GM21619 (cell line): Measurements from ENCODE around the gene CPNE5.

Experiments
- ATAC-seq: cut with Tn5 transposase; IDR thresholded peaks from one replicate; pipeline ENCODE4 v1.9.1; 2021; ENCODE audit not compliant: unreplicated experiment

The CPNE5 gene

DNA sequence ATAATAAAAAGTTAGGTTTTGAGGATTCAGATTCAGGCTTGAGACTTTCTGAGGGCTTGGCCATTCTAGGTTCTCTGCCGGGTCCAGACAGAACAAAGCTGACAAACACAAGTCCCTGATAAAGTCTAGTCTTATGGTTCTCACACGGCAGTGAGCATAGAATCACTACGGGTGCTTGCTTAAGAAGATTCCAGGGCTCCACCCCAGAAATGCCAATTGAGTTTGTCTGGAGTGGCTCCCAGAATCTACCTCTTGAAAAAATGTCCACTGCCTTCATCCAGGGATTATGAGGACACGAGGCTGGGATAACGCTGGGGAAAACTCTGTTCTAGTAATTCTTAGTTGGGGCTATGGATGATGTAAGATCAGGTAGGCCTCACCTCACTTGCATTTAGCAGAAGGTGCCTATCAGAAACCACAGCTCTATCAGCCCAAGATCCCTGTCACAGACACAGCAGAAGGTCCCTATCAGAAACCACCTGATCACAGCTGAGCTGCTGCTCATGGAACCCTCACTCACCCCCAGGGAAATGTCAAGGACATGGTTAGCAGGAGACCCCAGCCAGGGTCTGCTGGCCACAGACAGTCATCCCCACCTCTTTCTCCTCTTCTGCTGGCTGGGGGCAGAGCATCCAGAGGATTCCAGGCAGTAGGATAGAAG, 89.3 kb downstream of the CPNE5 start:
- ATAC-seq: no peak

DNA sequence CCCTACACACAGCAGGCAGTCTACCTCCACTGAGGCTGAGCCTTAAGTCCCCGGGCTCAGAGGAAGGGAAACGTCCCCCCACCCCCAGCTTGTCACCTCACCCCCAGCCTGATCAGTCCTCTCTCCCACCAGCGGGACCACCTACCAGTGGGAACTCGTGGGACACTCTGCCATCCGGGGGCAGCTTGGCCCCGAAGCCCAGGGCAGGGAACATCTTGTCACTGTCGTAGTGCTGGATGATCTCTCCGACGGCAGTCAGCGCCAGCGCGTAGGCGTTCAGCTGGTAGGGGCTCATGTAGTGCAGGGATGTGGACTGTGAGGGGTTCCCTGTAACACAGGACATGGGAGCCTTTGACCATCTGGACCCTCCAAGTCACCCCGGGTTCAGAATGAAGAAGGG, 93.0 kb downstream of the CPNE5 start:
- ATAC-seq: no peak

DNA sequence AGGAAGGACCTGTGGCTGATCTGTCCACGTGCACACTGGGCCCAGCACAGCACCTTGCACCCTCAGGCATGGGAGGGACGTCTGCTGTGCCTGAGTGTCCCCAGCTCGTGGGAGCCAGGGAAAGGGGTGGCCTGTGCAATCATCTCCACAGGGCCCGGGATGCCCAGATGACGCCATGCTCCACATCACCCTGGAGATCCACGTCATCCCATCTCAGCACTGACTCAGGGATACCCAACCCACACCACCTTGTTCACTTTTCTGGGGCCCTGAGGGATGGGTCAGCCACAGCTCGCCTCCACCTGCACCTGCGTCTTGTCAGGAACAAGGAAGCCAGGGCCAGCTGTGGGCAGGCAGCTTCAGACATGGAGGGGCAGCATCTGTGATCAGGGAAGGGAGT, 93.4 kb downstream of the CPNE5 start:
- ATAC-seq: no peak

DNA sequence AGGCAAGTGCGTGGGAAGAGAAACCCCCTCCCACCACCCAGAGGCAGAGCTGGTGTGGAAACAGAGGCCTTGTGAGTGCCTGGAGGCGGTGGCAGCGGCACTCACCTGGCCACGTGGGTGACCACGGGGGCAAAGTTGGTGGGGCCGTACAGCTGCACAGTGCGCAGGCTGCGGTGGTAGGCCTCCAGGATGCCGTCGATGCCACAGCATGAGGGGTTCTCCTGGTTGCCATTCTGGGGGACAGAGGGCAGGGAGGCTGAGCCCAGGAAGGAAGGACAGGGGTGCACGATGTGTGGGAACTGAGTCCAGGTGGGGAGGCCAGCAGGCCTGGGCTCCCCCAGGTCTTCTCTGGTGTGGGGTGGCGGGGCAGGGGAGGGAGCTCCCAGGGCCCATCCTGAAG, 94.0 kb downstream of the CPNE5 start:
- no peak for ATAC-seq

DNA sequence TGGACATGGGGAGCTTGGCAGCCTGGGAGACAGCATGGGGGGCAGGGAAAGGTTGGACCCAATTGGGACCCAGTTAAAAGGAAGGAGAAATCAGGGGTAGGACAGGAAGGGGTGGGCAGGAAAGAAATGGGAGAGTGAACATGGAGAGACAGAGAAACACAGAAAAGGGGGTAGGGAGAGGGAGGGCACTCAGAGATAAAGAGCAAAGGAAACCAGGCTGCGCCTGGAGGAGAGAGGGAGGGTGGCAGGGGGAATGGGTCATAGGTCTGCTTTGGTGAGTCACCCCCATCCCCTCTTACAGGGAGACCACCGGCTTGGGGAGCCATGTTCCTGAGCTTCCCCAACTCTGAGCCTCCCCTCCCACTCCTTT, 95.0 kb downstream of the CPNE5 start:
- no peak for ATAC-seq

DNA sequence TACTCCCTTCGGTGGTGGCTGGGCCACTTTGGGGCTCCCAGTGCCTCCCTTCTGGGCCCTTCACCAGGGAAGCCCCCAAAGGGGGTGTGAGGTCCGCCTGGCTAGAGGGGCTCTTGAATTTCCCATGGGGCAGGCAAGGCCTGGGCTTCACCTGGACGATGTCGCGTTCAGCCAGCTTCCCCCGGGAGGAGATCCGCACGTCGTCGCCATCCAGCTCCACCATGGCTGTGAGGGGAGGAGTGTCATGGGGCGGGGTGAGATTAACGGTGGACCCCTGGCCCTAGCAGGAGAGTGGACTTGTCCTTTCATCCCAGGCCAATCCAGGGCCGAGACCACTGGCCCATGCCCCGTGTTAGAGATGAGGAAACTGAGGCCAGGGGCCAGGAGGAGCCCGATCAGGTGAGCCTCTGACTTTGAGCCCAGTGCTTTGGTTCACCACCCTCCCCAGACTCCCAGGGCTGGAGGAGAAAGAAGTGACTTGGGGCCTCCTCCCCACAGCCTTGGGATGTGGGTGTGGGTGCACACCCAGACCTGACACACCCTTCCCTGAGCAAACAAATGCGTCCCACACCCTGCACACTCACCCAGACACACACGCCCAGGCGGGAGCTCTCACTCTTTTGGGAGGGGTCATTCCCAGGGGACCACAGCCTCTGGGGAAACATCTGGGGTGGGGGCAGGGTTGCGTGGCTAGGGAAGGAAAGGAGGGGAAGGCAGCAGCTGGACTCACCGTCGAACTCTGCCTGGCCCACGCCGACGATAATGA, 95.5 kb downstream of the CPNE5 start:
- no peak for ATAC-seq

DNA sequence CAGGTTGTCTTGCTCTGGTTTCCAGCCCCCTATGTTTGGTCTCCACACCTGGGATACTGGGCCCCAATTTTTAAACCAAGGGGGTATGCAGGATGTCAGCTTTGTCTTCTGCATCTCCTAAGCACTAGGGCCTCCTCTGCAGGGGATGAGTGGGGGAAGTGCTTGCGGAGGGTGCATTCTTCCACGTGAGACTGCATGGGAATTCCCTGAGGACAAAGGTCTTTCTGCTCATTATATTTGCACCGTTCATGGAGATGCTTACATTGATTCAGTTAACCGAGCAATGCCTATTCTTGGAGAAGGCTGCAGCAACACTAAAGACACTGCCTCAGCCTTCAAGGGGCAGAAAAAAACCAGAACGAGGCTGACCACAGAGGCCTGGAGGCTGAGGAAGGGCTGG, 96.2 kb downstream of the CPNE5 start:
- no peak for ATAC-seq

DNA sequence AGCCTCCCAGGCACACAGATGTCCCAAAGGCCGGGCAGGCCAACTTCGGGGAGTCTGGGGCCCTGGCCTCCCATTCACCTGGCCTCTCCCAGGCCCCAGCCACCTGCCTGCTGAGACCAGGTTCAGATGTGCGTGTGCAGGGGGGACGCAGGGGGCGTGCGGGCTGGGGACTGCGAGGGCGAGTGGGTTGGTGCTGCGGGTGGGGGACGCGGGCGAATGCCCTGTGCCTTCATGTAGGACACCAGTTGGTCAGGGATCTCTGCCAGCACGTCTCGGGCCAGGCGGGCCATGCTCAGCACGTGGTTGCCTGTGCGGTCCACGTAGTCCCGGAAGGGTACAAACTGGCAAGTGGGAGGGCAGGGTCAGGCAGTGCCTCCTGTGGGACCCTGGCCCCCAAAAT, 97.1 kb downstream of the CPNE5 start:
- ATAC-seq: no peak

DNA sequence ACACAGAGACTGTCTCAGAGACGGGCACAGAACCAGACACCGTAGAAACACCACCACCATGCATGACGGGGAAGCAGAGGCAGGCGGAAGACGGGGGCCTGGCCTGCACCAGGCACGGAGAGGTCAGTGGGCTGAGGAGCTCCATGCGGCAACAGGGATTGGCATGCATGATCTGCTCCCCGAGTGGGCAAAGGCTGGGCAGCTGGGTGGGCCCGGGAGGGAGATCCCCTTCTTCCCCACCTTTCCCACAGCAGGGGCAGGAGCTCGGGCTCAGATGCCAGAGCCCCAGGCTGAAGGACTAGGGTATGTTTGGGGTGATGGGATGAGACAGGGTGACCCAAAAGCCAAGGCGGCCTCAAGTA, 98.4 kb downstream of the CPNE5 start:
- ATAC-seq: no peak

DNA sequence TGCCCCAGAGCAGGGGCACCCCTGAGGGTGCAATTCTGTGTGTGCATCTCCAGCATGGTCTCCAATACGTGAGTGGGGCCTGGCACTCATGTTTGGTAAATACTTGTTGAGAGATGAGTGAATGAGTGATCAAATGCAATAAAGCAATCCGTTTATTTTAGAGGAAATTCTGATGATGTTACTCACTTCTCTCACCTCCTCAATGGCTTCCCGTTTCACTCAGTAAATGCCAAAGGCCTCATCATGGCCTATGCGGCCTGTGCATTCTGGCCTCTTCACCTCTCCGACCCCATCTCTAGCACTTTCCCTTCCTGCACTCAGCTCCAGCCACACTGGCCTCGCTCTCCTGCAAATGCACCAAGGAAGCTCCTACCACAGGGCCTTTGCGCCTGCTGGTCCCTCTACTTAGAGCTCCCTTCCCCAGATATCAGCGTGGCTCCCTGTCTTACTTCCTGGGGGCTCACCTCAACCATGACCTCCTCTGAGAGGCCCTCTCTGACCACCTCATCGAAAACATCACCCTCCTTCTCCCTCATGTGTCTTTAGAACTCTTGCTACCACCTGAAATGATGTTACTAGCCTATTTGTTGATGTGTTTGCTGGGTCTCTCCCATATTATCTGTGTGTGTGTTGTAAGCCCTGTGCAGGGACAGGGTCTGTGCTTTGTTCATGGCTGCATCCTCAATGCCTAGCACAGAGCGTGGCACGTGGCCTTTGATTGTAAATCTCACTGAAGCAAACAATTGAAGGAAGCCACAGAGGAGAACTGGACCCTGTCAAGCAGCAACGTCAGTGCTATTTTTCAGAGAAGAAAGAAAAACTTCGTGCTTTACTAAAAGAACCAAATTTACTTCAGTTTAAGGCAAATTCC, 99.1 kb downstream of the CPNE5 start:
- ATAC-seq: no peak

DNA sequence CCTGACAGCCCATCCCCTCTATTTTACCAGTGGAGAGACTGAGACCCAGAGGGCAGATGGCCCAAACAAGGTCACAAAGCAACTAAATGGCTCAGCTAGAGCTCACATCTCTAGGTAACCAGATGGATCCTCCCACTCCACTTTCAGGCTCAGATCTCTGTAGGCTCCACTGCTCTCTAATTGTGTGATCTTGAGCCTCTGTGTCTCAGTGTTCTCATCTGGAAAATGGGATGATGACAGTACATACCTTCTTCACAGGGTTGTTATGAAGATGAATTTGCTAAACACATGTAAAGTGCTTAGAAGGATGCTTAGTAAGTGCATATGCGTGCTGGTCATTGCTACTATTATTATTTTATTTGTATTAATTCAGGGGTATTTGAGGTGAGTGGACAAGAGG, 101.1 kb downstream of the CPNE5 start:
- no peak for ATAC-seq

DNA sequence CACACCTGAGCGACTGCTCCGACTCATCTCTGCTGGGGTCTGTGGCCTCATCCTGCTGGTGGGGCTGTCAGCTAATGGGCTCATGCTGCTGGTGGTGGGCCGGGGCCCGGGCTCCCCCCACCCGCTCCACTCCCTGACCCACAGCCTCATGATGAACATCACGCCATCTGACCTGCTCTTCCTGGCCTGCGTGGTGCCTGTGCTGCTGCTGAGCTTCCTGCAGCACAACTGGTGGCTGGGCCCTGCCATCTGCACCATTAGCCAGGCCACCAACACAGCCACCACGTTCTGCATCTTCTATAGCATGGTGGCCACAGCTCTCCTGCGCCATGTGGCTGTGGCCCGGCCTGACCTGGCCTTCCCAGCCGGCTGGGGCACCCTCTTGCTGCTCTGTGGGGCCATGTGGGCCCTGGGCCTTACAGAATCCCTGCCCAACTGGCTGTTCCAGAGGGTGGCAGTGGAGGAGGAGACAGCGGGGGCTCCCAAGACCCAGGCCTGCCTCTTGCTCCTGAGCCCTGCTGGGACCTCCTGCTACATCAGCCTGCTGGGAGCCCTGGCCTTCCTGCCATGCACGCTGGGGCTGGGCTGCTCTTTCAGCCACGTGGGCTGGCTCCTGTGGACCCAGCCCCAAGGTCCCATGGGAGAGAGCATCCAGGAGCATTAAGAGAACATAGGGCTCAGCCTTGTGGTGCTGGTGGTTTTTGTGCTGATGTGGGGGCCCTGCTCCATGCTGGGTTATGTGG, 102.0 kb downstream of the CPNE5 start:
- no peak for ATAC-seq

DNA sequence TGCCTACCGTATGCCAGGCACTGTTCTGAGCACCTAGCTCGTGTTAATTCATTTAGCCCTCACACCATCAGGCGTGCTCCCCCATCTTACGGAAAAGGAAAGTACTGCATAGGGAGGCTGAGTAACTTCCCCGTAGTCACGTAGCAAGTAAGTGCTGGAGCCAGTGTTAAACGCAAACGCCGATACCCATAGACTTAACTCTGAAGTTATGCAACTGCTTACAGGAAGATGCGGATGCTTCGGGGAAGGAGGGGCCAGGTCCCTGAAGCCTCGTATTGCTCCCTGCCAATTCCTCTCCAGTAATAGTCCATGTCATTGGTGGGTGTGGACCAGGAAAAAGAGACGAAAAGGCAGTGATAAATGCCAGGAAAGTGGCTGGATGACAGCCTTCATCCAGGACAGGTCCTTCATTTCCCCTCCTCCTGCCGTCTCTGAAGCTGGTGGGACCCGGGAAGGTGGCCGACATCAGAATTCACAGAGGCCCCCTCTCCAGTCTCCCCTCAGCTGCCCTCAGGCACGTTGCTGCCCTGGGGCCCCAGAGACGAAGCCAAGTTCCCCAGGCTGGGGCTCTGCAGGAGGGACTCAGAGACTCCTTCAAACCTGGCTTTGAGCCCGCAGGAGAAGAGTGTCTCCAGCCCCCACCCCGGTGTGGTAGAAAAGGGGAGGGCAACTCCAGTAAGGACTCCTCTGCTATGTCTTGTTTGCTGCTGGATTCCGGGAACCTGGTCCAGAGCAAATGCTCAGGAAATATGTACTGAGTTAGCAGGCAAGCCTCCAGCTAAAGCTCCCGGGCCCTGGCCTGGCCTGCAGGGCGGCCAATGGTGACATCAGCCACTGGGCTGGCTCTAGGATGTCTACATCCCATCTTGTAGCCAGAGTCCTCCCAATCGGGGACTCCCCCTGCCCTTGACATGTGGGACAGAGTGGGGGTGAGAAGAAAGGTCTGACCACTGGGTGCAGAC, 103.9 kb downstream of the CPNE5 start:
- no peak for ATAC-seq

DNA sequence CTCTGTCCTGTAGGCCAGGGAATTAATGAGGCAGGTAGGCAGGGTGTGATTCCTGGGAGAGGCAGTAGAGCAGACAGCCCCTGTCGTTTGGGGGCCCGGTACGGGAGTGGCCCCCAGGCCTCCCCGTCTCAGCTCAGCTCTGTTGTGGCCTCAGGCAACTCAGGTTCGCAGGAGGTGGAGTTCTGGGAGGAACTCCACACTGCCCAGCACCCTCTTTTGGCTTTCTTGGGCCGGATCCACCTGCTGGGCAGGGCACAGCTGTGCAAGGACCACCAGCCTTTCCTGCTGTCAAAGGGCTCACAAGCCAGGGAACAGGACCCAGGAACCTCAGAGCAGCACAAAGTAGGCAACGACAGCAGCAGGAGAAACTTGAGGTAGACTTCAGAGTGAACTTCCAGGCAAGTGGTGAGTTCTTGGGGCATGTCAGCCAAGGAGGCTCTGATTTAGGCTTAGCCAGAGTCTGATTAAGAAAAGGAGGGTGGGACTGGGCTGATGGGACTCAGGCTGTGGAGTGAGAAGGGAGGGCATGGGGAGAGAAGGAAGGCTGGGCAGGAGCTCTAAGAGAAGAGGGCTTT, 104.7 kb downstream of the CPNE5 start:
- ATAC-seq: no peak

DNA sequence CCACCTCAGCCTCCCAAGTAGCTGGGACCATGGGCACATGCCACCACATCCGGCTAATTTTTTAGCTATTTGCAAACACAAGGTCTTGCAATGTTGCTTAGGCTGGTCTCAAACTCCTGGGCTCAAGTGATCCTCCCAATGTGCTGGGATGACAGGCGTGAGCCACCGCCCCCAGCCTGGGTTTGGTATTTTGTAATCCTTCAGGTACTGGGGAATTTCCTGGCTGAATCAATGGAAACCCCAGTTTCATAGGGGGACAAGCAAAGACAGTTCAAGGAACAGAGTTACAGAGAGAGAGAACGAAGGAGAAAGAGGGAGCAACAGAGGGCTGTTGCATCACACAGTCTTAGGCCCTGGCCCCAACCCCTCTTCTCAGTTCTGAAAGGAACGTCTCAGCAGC, 105.9 kb downstream of the CPNE5 start:
- ATAC-seq: no peak

DNA sequence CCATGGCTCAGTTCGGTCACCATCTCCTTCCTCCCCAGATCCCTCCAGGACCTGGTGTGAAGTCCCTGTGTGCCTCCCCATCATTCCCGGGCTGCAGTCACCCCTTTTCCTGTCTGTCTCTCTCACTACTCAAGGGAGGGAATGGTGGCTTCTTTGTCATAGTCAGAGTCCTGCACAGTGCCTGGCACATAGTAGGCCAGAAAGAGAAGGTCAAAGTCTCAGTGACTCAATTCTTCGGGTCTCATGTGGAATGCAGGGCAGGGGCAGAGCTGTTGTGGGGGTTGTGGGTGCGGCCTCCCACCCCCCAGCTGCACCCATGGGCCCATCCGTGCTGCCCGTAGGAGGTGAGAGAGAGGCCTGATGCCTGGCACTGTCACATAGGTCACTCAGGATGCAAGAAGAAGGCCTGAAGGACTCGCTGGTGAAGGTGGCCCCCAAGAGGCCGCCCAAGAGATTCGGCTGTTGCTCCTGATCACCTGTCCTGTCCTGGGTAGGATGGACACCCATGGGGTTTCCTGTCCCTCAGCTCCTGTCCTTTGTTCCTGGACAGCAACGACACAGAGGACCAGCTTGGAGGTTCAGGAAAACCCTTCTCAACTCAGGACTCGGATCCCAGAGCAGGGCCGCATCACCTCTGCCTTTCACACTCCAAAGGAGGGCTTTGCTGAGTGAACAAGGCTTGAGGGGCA, 107.5 kb downstream of the CPNE5 start:
- no peak for ATAC-seq

DNA sequence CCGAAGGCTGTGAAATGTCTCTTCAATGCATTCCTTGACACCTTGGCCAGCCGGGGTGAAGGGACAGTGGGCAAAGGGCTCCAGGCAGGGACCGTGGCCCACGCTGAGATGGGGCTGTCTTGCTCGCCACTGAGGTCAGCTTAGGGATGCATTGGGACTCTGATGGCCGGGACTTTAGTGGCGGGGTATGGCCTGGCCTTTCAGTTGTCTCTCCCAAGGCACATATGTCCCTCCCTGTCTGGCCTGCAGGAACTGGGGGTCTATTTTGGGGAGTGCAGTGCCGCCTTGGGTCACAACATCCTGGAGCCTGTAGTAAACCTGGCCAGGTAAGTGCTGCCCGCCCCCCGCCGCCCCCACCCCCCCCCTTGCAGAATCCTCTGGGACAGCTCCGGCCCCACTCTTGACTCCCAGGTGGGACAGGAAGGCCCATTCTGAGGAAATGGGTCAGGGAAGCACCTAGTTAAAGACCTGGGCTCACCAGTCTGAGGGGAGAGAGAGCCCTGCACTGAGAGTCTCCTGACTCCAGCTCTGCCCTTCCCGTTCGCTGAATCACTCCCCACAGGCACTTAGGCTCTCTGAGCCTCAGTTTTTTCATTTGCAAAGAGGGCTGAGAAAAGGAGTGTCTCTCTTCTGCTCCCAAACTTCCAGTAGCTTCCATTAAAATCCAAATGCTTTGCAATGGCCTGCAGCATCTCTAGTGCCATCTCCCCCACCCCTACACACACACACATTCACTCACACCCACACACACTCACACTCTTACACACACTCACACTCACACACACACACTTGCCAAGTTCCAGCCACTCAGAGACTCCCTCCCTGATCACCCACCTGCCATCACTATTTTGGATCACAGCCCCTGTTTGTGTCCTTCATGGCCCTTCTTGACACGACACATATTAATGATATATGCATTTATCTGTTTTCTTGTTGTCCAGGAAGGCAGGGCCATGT, 108.5 kb downstream of the CPNE5 start:
- no peak for ATAC-seq

DNA sequence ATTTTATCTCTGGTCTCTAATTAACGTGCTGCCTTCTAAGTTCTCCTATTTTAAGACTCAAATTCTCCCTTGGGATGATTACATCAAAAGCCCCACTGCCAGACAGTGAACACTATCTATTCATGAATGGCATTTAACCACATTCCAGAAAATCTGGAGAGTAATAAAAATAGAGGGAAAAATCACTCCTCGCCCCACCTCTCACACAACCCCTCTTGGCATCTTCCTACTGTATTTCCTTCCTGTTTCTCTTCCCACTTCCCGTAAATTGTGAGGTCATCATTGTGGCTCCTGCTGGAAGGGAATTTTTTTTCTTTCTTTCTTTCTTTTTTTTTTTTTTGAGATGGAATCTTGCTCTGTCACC, 110.1 kb downstream of the CPNE5 start:
- no peak for ATAC-seq
